ENCODE results near the gene COL4A2.

DNA sequence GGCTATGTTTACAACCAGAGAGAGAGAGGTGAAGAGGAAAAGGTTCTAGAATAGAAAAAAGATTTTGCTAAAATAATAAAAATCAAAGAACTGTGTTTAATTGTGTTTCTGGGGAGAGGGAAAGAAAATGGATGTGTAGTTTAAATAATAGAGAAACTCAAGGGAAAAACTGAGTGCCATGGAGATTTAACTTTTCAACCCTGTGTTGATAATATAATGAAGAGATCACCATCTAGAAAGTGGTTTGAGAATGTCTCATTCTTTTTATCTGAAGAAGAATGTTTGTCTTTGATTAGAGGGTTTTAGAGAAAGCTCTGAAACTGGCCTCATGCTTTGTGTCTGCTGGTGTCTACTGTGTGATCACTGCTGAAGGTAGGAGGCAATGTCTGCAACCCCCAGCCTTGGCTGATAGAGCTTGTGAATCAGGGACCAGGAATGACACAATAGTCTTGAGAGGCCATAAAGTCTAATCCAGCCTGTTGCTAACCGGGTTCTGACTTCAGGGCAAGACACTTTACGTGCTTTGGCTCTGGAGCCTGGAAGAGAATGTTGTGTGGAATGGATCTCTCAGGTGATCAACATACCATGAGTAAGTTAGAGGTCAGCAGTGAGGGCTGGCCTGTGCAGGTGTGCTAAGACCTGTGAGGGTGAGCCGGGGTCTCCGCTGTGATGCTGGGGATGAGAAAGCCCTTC lies 5.4 kb downstream of the COL4A2 start:
- TF ChIP-seq, protein P1, sequence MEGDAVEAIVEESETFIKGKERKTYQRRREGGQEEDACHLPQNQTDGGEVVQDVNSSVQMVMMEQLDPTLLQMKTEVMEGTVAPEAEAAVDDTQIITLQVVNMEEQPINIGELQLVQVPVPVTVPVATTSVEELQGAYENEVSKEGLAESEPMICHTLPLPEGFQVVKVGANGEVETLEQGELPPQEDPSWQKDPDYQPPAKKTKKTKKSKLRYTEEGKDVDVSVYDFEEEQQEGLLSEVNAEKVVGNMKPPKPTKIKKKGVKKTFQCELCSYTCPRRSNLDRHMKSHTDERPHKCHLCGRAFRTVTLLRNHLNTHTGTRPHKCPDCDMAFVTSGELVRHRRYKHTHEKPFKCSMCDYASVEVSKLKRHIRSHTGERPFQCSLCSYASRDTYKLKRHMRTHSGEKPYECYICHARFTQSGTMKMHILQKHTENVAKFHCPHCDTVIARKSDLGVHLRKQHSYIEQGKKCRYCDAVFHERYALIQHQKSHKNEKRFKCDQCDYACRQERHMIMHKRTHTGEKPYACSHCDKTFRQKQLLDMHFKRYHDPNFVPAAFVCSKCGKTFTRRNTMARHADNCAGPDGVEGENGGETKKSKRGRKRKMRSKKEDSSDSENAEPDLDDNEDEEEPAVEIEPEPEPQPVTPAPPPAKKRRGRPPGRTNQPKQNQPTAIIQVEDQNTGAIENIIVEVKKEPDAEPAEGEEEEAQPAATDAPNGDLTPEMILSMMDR (conservative IDR thresholded peaks at IDR 0.05; ENCODE audit: low read length), result no peak
- no peak for TF ChIP-seq EZH2phosphoT487 (IDR thresholded peaks at IDR 0.05; ENCODE audit: borderline replicate concordance)
